ENCODE measurements around the gene STARD5.

- no peak for TF ChIP-seq CTCF (IDR thresholded peaks at IDR 0.05; ENCODE audit: low read depth, low read length, poor library complexity, severe bottlenecking)
- no peak for TF ChIP-seq EZH2phosphoT487 (IDR thresholded peaks at IDR 0.05; ENCODE audit: borderline replicate concordance, low read length)
Observed at GRCh38 chr15:81280696-81281455, 43.1 kb downstream of the STARD5 start.

Measured in DOHH2 (cell line).